KG1 (cell line): Measurements from ENCODE around the gene DLK1.

Experiments
- DNase-seq: peaks from one replicate; lab custom pipeline; 2025; lab: John Stamatoyannopoulos, UW

Gene DLK1

GRCh38 chr14:100693877-100694578, 32.7 kb upstream of the DLK1 start:
- DNase-seq = no peak

GRCh38 chr14:100694579-100695422, 31.9 kb upstream of the DLK1 start:
- DNase-seq = no peak

- no peak for DNase-seq
Observed at GRCh38 chr14:100695423-100695738, 31.3 kb upstream of the DLK1 start.

DNA sequence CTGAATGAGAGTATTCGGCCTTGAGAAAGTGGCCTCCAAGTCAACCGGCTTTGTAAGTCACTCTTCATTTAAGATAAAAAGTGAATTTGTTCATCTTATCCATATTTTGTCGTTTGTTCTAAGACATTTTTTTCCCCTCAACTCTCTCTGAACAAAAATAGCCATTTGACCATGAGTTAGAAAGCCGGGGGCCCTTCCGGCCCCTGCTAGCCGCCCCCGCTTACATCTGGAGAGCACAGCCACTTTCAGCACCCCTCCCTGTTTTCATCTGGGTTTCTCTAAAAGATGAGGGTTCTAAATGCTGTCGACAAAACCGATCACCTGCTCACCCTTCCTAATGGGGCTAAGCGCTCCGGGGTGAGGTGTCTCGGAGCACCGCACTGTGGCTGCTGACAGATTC, 30.7 kb upstream of the DLK1 start:
- DNase-seq = no peak

- no peak for DNase-seq
Observed at GRCh38 chr14:100696590-100696989, 30.1 kb upstream of the DLK1 start.

GRCh38 chr14:100698066-100698465, 28.6 kb upstream of the DLK1 start:
- DNase-seq = no peak

DNA sequence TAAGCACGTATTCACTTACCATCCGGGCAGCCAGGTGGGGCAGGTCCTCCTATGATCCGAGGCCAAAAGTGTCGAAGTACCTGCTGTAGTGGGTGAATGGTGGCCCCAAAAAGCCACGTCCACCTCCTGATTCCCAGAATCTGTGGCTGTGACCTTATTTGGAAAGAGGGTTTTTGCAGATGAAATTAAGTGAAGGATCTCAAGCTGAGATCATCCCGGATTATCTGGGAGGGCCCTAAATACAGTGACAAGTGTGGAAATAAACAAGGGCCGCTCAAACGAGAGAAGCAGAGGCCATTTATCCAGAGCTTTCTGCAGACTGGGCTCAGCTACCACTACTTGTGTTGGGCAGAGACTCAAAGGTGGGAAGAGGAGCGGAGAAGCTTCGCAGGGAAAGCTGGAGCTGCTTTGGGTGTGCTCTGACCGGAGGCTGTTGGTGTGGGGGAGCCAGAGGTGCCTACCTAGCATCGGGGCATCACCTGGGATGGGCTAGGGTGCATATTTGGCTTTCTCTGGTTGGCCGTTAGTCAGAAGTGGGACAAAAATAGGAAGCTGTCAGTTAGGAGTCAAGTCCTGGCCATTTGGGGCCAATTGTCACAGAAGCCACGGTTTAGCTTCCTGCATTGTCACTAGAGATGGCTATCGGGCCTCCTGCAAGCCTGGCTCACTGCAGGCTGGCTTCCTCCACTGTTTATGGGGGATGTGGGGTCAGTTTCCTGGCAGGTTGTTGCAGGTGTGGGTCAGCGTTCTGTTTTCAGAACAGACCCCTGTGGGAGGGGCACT, 27.8 kb upstream of the DLK1 start:
- DNase-seq = peak; percentile 44

DNA sequence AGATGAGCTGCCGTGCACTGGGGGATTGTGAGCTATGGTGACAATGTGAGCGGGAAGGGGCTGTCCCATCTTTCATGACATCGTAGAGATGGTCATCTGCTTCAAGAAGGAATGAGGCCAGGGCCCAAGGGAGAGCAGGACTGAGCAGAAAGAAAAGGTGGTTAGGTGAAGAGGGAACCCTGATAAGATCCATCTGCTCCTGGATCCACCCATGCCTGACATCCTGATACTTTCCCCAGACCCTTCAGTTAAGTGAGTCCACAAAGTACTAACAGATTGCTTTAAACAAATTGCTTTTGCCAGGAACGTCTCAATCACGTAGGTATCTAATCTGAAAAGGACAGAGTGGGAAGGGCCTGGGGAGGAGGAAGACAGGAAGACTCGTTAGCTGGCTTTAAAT, 25.4 kb upstream of the DLK1 start:
- no peak for DNase-seq

DNA sequence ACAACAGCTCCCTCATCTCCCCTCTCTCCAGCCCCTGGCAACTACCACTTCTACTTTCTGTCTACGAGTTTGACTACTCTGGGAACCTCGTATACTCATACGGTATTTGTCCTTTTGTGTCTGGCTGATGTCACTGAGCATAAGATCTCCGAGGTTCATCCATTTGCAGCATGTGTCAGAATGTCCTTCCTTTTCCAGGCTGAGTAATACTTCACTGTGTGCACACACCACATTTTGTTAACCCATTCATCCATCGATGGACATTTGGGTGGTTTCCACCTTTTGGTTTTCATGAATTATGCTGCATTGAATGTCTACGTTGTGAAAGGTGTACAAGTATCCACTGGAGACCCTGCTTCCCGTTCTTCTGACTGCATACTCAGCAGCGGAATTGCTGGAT, 24.1 kb upstream of the DLK1 start:
- DNase-seq = no peak

GRCh38 chr14:100703386-100704220, 23.1 kb upstream of the DLK1 start:
- no peak for DNase-seq

GRCh38 chr14:100706200-100706599, 20.5 kb upstream of the DLK1 start:
- no peak for DNase-seq

DNA sequence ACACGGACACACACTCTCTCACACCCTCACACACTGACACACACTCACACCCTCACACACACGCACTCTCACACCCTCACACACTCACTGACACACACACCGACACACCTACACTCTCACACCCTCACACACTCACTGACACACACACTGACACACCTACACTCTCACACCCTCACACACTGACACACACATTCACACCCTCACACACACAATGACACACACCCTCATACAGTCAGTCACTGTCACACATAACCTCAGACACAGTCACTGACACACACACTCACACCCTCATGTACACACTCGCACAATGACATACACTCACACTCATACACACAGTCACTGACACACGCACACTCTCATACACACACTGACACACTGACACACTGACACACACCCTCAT, 19.8 kb upstream of the DLK1 start:
- DNase-seq = no peak

DNA sequence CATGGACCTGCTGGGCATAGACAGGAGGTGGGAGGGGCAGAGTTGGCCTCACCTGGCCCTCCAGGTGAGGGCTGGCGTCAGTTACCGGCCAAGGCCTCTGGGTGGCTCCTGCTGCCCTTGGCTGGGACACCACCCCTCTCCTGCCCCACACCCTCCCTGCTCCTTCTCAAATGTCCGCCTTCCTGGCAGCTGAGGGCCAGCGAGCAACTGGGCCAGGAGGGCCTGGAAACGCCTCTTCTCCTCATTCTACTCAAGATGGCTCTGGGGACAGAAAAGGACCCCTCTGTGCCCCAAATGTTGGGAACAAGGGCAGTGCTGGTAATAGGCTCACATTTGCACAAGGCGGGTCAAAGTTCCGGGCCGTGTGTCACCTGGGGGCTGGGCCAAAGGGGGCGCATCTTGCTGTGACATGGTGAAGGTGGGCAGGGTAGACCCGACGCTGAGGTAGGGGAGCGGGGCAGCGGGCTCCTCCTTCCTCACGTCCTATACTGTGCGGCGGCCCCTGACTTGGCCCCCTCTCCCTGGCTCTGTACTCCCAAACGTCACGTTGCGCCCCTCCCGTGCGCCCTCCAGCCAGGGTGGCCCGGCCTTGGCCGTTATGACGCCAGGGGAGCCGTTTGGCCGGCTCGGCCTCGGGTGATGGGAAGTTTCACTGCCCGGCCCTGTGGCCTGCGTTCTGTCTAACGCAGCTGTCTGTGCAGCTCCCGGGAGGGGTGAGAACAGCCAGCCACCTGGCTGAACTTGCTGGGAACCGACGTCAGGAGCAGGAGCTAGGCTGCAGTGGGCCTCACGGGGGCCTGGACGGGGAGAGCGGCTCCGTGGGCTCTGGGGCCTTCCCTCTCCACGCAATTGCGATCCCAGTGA, 18.0 kb upstream of the DLK1 start:
- DNase-seq = no peak

DNA sequence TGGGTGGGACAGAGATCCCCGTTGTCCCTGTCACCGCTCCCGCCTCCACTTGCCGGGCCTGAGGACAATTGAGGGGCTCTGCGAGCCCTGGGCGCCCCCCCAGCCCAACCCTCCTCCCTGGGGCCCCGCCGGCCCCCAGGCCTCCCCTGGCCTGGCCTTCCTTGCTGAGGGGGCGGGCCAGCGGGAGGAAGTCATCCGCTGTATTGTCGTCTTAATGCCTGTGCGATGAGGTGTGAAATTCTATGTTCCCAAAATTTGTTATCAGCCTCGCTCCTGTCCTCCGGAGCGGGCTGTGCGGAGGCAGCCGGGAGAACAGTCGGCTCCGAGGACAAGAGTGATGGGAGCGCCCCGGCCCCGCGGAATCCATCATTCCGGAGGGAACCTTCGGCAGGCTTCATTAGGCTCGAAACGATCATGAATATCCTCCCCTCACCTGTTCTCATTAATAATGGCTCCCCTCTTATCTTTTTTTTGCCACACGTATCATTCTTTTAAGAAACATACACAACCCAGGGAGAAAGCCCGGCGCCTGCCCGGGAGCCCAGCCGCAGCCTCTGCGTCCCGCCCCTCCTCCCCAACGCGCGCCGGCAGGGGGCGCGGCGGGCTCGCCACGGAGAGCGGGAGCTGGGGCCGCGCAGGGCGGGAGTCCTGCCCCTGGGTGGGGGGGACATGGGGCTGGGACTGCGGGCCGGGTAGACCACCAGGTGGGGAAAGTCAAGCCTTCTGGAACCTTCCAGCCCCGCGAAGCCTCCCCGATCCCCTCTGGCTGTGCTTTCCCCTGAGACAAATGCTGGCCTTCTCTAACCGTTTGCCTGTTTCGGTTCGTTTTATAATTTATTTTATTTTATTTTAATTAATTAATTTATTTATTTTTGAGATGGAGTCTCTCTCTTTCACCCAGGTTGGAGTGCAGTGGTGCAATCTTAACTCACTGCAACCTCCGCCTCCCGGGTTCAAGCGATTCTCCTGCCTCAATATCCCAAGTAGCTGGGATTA, 17.1 kb upstream of the DLK1 start:
- DNase-seq = no peak

DNA sequence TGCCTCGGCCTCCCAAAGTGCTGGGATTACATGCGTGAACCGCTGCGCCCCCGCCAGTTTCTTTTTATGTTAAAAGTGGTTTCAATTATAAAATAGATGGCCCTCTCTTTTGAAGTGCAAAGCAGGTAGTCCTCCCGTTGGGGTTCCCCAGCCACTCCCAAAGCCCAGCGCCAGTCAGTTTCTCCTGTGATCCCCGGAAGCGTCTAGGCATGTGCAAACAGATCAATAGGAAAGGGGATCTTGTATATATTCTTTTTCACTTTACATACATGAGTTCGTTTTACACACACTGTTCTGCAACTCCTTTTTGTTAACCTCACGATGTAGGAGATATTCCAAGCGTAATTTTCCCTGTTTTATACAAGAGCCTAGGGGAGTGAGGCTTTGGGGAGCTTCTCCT, 16.3 kb upstream of the DLK1 start:
- DNase-seq = no peak

- no peak for DNase-seq
Observed at GRCh38 chr14:100710826-100711462, 15.7 kb upstream of the DLK1 start.

GRCh38 chr14:100711493-100711892, 15.2 kb upstream of the DLK1 start:
- DNase-seq = no peak

GRCh38 chr14:100712490-100712889, 14.2 kb upstream of the DLK1 start:
- no peak for DNase-seq

GRCh38 chr14:100713705-100714104, 13.0 kb upstream of the DLK1 start:
- DNase-seq = no peak
